ENCODE measurements around the gene ABCA2. TPM values are rescaled to one million over a fixed set of nuclear protein-coding genes. Genes with fewer than 3 reads are reported as not detected.
A peak's percentile ranks its signal among the peaks of the same experiment; 100 is the strongest.

ABCA2 gene
- total and polyA plus RNA-seq, 11 donors, result 13.1 to 44.3 (median 30.6) TPM

- ATAC-seq (no peak), DNase-seq (no peak)
- Histone ChIP-seq H3K4me1 (peaks cover 5 to 45% (median 25%) of the 10 kb centered on the region in 12 donors), H3K27ac (peak overlapping the region in 1 of 12 donors; percentile 8), H3K27me3 (no peaks in the 10 kb centered on the region), H3K4me3 (peak overlapping the region in 1 of 12 donors; percentile 73), H3K36me3 (peaks cover 0 to 6% (median 0%) of the 10 kb centered on the region in 9 donors), H3K9me3 (no peaks in the 10 kb centered on the region)
- WGBS, 4 donors, result 85 to 94% (median 91%) methylated on average over 2 of the region's 2 CpGs
- intact Hi-C loops (cut with DNase I), result loop anchor here in 3 of 10 donors (5.0 to 10.0 kb wide), 3 partner anchors 34 to 142 kb away; partner anchors contain the start of genes C8G (in 1 of the 3), PAXX (in 1 of the 3) and TRAF2 (in 1 of the 3)
- no peak for TF ChIP-seq POLR2A (IDR thresholded peaks at IDR 0.05)
- TF ChIP-seq CTCF (IDR thresholded peaks at IDR 0.05), result no peak
Measured at GRCh38 chr9:137026384-137026783, 1.7 kb downstream of the ABCA2 start.

GRCh38 chr9:137025517-137025966 is 2.5 kb downstream of the ABCA2 start:
- Histone ChIP-seq H3K27ac (no peak overlapping the region), H3K36me3 (peaks cover 0 to 11% (median 0%) of the 10 kb centered on the region in 9 donors), H3K4me3 (no peak overlapping the region), H3K9me3 (no peaks in the 10 kb centered on the region), H3K27me3 (no peaks in the 10 kb centered on the region), H3K4me1 (peaks cover 5 to 36% (median 25%) of the 10 kb centered on the region in 12 donors)
- TF ChIP-seq CTCF (IDR thresholded peaks at IDR 0.05) (no peak), POLR2A (IDR thresholded peaks at IDR 0.05) (no peak)
- DNase-seq, result no peak
- intact Hi-C loops (cut with DNase I), result loop anchor here in 3 of 10 donors (5.0 to 10.0 kb wide), 3 partner anchors 33 to 141 kb away; partner anchors contain the start of genes C8G (in 1 of the 3), PAXX (in 1 of the 3) and TRAF2 (in 1 of the 3)
- 79 to 96% (median 90%) methylated on average over 9 to 21 of the region's 21 CpGs for WGBS, 4 donors
- no peak for ATAC-seq

- DNase-seq, result no peak
- H3K27me3 ChIP-seq, result no peaks in the 10 kb centered on the region
- ATAC-seq, result no peak
- intact Hi-C loops (cut with DNase I), result loop anchor here in 1 of 10 donors (10.0 kb wide), 1 partner anchor 139 kb away; the partner anchor contains the start of gene TRAF2
- no peak overlapping the region for H3K27ac ChIP-seq
- WGBS, 4 donors, result 81 to 98% (median 88%) methylated on average over 10 to 15 of the region's 15 CpGs
- peaks cover 0 to 22% (median 14%) of the 10 kb centered on the region in 12 donors for H3K4me1 ChIP-seq
- no peak overlapping the region for H3K4me3 ChIP-seq
- no peaks in the 10 kb centered on the region for H3K9me3 ChIP-seq
- peaks cover 0 to 21% (median 3%) of the 10 kb centered on the region in 9 donors for H3K36me3 ChIP-seq
- TF ChIP-seq POLR2A (IDR thresholded peaks at IDR 0.05), result no peak
- no peak for TF ChIP-seq CTCF (IDR thresholded peaks at IDR 0.05)
Measured at GRCh38 chr9:137023583-137023991, 4.5 kb downstream of the ABCA2 start.

- intact Hi-C loops (cut with DNase I), result loop anchor here in 1 of 10 donors (10.0 kb wide), 1 partner anchor 138 kb away; the partner anchor contains the start of gene TRAF2
- Histone ChIP-seq H3K4me1 (peaks cover 0 to 18% (median 11%) of the 10 kb centered on the region in 12 donors), H3K36me3 (peaks cover 0 to 22% (median 3%) of the 10 kb centered on the region in 9 donors), H3K9me3 (no peaks in the 10 kb centered on the region), H3K4me3 (no peak overlapping the region), H3K27me3 (no peaks in the 10 kb centered on the region), H3K27ac (no peak overlapping the region)
- DNase-seq (no peak), ATAC-seq (no peak)
- WGBS, 4 donors, result 83 to 88% (median 85%) methylated on average over 6 to 7 of the region's 7 CpGs
- TF ChIP-seq POLR2A (IDR thresholded peaks at IDR 0.05), result no peak
- TF ChIP-seq CTCF (IDR thresholded peaks at IDR 0.05), result no peak
Measured at GRCh38 chr9:137023157-137023556, 4.9 kb downstream of the ABCA2 start.
